GM10847 (cell line): ENCODE measurements around the gene KCNC1.

ENCODE experiments used
- POLR2A ChIP-seq: IDR thresholded peaks from 2 replicates; pipeline ENCODE4 v1.6.1; 2011; ENCODE audit not compliant: insufficient read length; ENCODE audit errors: extremely low read depth

Gene KCNC1

DNA sequence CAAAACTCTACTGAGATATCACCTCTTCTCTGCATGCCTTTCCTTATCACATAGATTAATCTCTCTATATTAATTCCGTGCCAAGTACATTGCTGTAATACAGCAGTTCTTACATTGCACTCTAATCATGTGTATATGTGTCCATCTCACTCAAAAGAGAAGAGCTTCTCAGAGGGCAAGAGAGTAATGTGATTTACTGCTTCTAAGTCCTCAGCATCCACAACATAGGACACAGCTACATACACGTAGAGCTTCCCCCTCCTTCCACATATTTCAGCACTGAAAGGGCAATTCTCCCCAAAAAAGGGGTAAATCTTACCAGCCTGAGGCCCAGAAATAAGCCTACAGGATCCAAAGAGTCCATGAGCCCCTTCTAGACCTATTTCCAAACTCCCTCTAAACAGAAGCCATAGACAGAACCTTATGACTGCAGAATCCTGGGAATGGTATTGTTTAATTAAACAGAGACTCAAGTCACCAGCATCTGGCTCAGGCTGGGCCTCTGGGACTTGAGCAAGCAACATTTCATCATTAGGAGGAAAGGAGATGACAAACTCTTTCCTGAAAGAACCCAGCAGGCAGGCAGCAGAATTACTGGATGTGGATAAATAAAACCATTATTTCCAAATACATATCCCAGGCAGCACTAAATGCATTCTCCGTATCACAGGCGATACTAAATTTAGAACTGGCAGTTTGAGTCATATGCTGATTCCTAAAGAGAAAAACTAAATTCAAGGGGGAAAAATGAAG, 87.2 kb downstream of the KCNC1 start:
- TF ChIP-seq POLR2A = no peak

DNA sequence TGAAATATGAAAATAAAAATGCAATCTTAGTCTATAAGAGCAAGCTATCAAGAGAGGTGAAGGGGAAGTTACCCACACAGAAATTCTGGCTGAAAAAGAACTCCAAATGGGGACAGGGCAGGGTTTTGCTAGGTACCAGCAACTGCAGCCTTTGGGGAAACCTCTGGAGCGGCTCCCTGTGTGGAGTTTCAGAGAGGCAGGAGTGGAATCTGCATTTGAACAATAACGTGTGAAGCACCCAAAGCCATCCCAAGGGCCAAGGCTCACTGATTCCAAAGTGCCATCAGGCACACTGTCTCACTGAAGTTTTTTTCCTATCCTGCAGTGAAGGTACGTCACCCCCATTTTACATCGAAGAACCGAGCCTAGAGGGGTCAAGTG, 87.8 kb downstream of the KCNC1 start:
- TF ChIP-seq POLR2A = no peak

DNA sequence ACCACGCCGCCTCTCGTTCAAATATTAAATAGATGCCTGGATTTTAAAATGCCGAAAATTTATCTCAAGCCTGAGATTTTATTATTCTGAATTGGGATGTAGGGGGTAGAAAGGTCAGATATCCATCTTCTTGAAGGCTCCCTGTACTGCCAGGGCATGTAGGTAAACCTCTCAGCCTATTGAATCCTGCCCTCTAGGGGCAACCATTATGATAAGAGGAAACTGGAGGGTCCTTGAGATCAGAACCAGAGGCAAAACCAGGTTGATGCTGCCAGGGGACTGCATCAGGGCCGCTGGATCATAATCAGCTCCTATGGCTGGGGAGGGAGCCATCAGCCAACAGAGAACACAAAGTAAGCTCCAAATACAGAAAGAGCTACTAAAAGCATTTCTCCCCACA, 92.4 kb downstream of the KCNC1 start:
- TF ChIP-seq POLR2A = no peak

DNA sequence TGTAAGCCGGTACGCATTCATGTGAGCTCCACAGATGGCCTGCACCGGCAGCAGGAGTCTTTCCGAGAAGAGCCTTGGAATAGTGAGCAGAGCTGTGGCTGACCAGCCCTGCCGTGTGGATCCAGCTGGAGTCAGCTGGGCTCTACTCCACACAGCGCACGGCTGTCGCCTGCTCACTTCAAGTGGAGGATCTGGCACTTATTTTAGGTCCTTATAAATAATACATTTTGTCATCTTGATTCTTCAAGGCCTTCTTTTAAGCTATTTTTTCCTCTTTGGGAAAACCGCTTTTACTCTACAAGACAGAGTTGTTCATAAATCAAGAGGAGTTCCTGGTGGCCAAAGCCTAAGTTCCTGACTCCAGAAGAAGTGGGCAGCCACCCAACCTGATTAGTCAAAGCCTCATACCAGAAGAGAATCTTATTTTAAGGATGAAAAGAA, 93.8 kb downstream of the KCNC1 start:
- TF ChIP-seq POLR2A = no peak

DNA sequence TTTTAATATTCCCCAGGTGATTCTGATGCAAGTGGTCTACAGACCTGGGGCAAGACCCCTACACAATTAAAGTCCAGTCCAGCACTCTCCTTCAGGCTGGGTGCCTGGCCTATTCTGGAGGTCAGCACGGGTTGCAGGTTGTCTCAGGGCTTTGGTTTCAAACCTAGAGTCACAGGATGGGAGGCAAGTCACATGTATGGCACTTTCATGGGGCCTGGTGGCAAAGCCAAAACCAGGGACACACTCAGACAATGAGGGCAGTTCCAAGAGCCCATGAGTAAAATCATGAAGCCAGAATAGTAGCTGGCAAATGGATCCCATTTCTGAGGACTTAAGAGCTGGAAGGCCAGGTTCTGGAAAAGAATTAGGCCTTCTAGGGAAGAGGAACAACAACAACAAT, 96.6 kb downstream of the KCNC1 start:
- TF ChIP-seq POLR2A = no peak

DNA sequence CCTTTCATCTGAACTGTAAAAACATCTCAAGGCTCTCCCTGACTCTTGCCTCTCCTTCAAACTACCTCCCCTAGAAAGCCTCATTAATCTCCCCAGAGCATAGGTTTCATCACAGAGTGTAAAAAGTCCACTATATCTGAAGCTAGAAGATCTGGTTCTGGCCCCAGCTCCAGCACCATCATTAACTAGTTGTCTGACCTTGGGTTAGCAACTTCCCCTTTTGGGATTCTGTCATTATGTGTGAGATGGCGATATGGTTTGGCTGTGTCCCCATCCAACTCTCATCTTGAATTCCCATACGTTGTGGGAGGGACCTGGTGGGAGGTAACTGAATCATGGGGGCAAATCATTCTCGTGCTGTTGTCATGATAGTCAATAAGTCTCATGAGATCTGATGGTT, 97.3 kb downstream of the KCNC1 start:
- no peak for TF ChIP-seq POLR2A
